Activated T-cell treated with anti-CD3 and anti-CD28 coated beads for 48 hours (primary cell): ENCODE results near the gene PCDHGA9.
"Not testable (repeated sequence)": the region's sequence is repeated elsewhere in the genome, so short reads cannot be mapped to it uniquely, and the experiment has no call there.

Experiments
- DNase-seq: peaks from one replicate; pipeline ENCODE4 v3.0.0-alpha.2; 2020; ENCODE audit warnings: low read depth

The PCDHGA9 gene

DNA sequence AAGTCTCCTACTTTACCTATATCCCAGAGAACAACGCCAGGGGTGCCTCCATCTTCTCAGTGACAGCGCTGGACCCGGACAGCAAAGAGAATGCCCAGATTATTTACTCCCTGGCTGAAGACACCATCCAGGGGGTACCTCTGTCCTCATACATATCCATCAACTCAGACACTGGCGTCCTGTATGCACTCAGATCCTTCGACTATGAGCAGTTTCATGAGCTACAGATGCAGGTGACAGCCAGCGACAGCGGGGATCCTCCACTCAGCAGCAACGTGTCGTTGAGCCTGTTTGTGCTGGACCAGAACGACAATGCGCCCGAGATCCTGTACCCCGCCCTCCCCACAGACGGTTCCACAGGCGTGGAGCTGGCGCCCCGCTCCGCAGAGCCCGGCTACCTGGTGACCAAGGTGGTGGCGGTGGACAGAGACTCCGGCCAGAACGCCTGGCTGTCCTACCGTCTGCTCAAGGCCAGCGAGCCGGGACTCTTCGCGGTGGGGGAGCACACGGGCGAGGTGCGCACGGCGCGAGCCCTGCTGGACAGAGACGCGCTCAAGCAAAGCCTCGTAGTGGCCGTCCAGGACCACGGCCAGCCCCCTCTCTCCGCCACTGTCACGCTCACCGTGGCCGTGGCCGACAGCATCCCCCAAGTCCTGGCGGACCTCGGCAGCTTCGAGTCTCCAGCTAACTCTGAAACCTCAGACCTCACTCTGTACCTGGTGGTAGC, 12.1 kb downstream of the PCDHGA9 start:
- not testable (repeated sequence) for DNase-seq

DNA sequence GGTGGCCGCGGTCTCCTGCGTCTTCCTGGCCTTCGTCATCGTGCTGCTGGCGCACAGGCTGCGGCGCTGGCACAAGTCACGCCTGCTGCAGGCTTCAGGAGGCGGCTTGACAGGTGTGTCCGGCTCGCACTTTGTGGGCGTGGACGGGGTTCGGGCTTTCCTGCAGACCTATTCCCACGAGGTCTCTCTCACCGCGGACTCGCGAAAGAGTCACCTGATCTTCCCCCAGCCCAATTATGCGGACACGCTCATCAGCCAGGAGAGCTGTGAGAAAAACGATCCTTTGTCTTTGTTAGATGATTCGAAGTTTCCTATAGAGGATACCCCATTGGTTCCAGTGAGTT, 12.7 kb downstream of the PCDHGA9 start:
- not testable (repeated sequence) for DNase-seq

DNA sequence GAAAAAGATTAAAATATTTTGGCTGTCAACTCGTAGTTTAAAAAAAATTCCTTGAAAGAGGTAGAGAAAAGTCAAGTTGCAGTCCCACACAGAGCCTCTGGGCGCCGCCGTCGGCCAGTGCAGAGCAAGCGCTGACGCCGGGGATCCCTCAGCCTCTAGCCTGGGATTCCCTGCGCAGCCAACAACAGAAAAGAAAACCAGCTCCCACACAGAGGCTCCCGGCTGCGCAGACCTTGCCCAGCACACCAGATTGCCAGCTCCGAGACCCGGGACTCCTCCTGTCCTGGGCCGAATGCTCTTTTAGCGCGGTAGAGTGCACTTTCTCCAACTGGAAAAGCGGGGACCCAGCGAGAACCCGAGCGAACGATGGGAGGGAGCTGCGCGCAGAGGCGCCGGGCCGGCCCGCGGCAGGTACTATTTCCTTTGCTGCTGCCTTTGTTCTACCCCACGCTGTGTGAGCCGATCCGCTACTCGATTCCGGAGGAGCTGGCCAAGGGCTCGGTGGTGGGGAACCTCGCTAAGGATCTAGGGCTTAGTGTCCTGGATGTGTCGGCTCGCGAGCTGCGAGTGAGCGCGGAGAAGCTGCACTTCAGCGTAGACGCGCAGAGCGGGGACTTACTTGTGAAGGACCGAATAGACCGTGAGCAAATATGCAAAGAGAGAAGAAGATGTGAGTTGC, 15.1 kb downstream of the PCDHGA9 start, which contains the start of gene PCDHGB7:
TSS of gene PCDHGB7 (plus strand) at position 184 of the 679 bp plus-strand sequence. CDS start at position 367, 183 bp downstream.
- DNase-seq: peak; percentile 59

DNA sequence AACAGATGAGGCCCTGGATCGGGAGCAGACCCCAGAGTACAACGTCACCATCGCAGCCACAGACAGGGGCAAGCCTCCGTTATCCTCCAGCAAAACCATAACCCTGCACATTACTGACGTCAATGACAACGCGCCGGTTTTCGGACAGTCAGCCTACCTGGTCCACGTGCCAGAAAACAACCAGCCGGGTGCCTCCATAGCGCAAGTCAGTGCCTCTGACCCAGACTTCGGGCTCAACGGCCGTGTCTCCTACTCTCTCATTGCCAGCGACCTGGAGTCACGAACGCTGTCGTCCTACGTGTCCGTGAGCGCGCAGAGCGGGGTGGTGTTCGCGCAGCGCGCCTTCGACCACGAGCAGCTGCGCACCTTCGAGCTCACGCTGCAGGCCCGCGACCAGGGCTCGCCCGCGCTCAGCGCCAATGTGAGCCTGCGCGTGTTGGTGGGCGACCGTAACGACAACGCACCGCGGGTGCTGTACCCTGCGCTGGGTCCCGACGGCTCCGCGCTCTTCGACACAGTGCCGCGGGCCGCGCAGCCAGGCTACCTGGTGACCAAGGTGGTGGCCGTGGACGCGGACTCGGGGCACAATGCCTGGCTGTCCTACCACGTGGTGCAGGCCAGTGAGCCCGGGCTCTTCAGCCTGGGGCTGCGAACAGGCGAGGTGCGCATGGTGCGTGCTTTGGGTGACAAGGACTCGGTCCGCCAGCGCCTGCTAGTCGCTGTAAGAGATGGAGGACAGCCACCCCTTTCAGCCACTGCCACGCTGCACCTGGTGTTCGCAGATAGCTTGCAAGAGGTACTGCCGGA, 16.7 kb downstream of the PCDHGA9 start:
- no peak for DNase-seq

DNA sequence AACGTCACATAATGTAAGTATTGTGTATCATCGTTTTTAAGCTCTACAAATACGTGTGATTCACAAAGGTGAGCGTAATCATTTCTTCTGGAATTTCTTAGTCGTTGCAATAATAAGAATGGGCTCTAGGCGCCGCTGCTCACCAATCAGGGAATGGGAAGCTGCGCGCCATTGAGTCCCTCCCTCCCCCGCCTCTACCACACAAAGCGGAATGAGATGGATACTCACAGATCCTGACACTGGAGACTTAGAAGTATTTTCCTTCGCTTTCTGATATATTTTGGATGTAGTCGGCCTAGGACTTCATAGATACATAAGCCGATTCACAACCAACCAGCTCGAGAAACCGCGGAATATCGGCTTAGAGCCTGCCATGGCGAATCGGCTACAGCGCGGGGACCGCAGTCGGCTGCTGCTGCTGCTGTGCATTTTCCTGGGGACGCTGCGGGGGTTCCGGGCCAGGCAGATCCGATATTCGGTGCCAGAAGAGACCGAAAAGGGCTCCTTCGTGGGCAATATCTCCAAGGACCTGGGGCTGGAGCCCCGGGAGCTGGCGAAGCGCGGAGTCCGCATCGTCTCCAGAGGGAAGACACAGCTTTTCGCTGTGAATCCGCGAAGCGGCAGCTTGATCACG, 18.4 kb downstream of the PCDHGA9 start, which contains the start of gene PCDHGA11:
TSS of gene PCDHGA11 (plus strand) at position 197 of the 634 bp plus-strand sequence. CDS start at position 374, 177 bp downstream.
- DNase-seq: peak; percentile 37

DNA sequence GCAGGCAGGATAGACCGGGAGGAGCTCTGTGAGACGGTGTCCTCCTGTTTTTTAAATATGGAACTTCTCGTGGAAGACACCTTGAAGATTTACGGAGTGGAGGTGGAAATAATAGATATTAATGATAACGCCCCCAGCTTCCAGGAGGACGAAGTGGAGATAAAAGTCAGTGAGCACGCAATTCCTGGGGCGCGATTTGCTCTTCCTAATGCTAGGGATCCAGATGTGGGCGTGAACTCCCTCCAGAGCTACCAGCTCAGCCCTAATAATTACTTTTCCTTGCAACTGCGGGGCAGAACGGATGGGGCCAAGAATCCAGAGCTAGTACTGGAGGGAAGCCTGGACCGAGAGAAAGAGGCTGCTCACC, 18.9 kb downstream of the PCDHGA9 start:
- DNase-seq: no peak

DNA sequence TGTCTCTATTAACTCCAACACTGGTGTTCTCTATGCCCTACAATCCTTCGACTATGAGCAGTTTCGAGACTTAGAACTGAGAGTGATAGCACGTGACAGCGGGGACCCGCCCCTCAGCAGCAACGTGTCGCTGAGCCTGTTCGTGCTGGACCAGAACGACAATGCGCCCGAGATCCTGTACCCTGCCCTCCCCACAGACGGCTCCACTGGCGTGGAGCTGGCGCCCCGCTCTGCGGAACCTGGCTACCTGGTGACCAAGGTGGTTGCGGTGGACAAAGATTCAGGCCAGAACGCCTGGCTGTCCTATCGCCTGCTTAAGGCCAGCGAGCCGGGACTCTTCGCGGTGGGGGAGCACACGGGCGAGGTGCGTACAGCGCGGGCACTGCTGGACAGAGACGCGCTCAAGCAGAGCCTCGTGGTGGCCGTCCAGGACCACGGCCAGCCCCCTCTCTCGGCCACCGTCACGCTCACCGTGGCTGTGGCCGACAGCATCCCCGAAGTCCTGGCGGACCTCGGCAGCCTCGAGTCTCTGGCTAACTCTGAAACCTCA, 20.2 kb downstream of the PCDHGA9 start:
- no peak for DNase-seq

DNA sequence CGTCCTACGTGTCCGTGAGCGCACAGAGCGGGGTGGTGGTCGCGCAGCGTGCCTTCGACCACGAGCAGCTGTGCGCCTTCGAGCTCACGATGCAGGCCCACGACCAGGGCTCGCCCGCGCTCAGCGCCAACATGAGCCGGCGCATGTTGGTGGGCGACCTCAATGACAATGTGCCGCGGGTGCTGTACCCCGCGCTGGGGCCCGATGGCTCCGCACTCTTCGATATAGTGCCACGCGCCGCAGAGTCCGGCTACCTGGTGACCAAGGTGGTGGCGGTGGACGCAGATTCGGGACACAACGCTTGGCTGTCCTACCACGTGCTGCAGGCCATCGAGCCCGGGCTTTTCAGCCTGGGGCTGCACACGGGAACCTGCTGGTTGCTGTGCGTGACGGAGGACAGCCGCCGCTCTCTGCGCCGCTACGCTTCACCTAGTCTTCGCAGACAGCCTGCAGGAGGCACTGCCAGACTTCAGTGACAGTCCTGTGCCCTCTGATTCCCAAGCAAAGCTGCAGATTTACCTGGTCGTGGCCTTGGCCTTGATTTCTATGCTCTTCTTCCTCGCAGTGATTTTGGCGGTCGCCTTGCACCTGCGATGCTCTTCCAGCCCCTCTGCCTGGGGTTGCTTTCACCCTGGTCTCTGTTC, 25.3 kb downstream of the PCDHGA9 start:
- DNase-seq: no peak

DNA sequence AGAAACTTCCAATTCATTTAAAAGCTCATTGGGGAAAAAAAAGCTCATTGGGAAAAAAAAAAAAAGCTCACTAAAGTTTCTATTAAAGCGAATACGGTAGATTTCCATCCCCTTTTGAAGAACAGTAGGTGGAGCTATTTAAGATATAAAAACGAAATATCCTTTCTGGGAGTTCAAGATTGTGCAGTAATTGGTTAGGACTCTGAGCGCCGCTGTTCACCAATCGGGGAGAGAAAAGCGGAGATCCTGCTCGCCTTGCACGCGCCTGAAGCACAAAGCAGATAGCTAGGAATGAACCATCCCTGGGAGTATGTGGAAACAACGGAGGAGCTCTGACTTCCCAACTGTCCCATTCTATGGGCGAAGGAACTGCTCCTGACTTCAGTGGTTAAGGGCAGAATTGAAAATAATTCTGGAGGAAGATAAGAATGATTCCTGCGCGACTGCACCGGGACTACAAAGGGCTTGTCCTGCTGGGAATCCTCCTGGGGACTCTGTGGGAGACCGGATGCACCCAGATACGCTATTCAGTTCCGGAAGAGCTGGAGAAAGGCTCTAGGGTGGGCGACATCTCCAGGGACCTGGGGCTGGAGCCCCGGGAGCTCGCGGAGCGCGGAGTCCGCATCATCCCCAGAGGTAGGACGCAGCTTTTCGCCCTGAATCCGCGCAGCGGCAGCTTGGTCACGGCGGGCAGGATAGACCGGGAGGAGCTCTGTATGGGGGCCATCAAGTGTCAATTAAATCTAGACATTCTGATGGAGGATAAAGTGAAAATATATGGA, 27.9 kb downstream of the PCDHGA9 start, which contains the start of gene PCDHGA12:
TSS of gene PCDHGA12 (plus strand) at position 176 of the 782 bp plus-strand sequence. CDS start at position 429, 253 bp downstream.
- no peak for DNase-seq

DNA sequence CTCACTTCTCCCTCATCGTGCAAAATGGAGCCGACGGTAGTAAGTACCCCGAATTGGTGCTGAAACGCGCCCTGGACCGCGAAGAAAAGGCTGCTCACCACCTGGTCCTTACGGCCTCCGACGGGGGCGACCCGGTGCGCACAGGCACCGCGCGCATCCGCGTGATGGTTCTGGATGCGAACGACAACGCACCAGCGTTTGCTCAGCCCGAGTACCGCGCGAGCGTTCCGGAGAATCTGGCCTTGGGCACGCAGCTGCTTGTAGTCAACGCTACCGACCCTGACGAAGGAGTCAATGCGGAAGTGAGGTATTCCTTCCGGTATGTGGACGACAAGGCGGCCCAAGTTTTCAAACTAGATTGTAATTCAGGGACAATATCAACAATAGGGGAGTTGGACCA, 28.7 kb downstream of the PCDHGA9 start:
- no peak for DNase-seq

DNA sequence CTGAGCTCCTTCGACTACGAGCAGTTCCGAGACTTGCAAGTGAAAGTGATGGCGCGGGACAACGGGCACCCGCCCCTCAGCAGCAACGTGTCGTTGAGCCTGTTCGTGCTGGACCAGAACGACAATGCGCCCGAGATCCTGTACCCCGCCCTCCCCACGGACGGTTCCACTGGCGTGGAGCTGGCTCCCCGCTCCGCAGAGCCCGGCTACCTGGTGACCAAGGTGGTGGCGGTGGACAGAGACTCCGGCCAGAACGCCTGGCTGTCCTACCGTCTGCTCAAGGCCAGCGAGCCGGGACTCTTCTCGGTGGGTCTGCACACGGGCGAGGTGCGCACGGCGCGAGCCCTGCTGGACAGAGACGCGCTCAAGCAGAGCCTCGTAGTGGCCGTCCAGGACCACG, 29.7 kb downstream of the PCDHGA9 start:
- not testable (repeated sequence) for DNase-seq

DNA sequence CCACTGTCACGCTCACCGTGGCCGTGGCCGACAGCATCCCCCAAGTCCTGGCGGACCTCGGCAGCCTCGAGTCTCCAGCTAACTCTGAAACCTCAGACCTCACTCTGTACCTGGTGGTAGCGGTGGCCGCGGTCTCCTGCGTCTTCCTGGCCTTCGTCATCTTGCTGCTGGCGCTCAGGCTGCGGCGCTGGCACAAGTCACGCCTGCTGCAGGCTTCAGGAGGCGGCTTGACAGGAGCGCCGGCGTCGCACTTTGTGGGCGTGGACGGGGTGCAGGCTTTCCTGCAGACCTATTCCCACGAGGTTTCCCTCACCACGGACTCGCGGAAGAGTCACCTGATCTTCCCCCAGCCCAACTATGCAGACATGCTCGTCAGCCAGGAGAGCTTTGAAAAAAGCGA, 30.1 kb downstream of the PCDHGA9 start:
- not testable (repeated sequence) for DNase-seq

DNA sequence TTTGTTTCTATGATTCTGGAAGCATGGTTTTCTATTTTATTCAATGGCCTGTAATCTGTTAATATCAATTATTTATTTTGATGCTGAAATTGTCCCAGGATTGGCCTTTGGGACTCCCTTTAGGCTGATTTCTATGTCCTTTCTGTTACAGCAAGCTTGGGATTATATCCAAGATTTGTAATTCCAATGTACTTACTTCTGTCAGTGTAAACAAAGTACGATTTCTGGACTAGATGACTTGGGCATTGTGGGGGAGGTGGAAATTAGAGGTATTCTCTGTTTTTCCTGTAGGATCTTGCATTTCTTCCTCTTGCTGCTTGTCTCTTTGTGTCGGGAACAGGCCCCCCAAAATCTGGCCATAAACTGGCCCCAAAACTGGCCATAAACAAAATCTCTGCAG, 31.4 kb downstream of the PCDHGA9 start:
- no peak for DNase-seq

DNA sequence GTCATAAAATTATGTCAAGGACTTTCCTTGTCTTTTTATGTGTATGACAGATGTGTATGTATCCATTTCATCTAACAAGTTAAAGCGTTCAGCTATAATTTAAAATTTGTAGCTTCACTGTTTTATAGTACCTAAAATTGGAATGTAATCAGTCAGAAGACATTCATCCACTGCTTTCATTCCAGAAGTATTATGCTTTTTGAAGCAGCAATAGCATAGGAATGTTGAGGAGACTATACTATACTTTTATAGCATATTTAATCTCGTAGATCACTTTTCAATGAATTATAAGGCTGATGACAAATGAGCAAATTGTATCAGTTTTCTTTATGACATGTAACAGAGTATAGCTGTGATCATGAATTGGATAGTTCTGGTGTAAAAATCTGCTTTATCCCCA, 34.6 kb downstream of the PCDHGA9 start:
- DNase-seq: no peak

DNA sequence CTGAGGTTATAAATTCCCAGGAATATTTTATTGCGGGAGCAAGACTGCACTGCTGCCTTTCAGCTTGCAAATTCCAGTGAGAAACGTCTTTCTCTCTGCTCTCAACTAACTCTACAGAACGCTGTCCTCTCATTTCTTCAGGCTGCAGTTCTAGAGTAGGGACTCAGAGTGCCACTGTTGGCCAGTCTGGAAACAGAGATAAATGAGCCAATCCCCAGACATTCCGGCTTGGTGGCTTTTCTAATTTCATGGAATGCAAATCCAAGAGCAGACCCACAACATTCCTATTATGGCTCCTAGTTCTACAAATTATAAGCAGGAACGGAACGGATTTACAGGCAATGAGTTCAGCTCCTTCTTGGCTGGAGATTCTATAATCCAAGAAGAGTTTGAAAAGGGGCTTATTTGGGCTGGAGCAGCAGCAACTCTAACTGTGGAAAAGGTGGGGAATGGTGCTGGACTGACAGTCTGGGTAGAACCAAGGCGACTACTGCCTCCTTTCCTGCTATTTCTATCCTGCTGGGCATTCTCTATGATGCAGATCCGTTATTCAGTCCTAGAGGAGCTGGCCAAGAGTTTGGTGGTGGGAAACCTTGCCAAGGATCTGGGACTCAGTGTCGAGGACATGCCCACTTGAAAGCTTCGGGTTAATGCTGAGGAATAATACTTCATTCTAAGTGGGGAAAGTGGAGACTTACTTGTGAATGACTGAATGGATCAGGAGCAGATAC, 37.0 kb downstream of the PCDHGA9 start:
- DNase-seq: no peak

DNA sequence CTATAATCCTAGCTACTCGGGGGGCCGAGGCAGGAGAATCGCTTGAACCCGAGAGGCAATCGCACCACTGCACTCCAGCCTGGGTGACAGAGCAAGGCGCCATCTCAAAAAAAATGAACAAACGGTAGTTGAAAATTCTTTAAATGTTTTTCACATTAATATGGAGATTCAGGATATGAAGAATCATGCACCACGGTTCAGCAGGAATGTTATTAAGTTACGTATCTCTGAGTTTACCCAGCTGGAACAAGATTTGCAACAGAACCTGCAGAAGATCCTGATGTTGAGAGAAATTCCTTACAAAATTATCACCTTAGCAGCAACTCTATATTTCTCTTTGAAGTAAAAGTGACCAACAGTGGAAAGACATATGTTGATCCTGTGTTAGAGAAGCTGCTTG, 37.8 kb downstream of the PCDHGA9 start:
- no peak for DNase-seq

DNA sequence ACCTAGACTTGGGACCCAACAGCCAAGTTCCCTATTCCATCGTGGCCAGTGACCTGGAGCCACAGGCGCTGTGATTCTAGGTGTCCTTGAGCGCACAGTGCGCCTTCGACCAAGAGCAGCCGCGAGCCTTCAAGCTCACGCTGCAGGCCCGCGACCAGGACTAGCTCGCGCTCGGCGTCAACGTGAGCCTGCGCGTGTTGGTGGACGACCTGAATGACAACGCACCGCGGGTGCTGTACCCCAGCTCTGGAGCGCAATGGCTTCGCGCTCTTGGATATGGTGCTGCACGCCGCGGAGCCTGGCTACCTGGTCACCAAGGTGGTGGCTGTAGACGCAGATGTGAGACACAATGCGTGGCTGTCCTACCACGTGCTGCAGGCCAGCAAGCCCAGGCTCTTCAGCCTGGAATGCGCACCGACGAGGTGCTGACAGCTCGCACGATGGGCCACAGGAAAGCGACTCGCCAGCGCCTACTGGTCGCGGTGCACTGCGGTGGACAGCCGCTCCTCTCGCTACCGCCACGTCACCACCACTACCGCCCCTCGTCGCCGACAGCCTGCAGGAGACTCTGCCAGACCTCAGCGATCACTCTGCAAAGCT, 39.1 kb downstream of the PCDHGA9 start:
- no peak for DNase-seq
